HG02973 (cell line): ENCODE data around the gene DLGAP4.

Experiments used
- ATAC-seq: cut with Tn5 transposase; IDR thresholded peaks from one replicate; pipeline ENCODE4 v1.9.1; 2021; ENCODE audit warnings: moderate library complexity; ENCODE audit not compliant: unreplicated experiment

Gene DLGAP4, protein sequence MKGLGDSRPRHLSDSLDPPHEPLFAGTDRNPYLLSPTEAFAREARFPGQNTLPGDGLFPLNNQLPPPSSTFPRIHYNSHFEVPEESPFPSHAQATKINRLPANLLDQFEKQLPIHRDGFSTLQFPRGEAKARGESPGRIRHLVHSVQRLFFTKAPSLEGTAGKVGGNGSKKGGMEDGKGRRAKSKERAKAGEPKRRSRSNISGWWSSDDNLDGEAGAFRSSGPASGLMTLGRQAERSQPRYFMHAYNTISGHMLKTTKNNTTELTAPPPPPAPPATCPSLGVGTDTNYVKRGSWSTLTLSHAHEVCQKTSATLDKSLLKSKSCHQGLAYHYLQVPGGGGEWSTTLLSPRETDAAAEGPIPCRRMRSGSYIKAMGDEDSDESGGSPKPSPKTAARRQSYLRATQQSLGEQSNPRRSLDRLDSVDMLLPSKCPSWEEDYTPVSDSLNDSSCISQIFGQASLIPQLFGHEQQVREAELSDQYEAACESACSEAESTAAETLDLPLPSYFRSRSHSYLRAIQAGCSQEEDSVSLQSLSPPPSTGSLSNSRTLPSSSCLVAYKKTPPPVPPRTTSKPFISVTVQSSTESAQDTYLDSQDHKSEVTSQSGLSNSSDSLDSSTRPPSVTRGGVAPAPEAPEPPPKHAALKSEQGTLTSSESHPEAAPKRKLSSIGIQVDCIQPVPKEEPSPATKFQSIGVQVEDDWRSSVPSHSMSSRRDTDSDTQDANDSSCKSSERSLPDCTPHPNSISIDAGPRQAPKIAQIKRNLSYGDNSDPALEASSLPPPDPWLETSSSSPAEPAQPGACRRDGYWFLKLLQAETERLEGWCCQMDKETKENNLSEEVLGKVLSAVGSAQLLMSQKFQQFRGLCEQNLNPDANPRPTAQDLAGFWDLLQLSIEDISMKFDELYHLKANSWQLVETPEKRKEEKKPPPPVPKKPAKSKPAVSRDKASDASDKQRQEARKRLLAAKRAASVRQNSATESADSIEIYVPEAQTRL

GRCh38 chr20:36305602-36306551, at the start of gene DLGAP4:
Gene DLGAP4 (plus strand): TSS chr20:36306339. CDS start chr20:36431718, 125,379 bp downstream.
- ATAC-seq: no peak

DNA sequence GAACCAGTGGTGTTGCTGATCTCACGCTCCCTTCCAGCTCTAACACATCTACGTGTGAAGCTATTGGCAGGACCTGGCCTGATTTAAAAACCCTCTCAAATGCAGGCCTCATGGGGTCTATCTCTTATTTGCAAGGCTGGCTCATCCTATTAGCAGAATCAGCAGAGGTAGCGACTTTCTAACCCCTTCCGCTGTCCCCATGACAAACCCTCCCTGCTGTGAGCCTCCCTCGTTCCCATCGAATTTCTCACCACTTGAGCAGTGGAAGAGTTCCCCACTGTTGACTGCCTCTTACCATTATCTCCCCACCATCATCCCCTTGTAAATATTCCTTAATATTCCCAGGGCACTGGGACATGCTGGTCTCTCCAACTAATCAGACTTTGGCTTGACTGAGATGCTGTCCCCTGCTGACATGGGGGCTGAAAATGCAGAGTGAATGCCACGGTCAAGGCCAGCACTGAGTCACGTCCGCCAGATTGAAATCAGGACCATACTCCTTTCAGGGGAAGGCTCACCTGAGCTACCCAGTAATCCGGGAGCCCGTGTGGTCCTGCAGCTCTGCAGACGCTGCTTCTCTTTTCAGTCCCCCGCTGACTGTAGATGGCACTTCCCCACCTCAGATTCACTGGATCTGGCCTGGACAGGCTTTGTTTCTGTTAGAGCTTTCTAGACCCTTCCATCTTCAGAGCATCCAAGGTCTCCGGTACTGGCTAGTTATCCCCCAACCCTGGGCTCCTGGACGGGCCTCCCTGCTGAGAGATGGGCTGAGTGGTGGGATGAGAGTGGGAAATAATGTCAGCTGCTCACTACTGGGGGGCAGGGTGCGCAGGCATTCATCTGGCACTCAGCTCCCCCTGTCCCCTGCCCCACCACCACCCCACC, 46.7 kb upstream of the DLGAP4 start:
- no peak for ATAC-seq

GRCh38 chr20:36260316-36260715, 45.8 kb upstream of the DLGAP4 start:
- no peak for ATAC-seq

GRCh38 chr20:36261389-36262105, 44.6 kb upstream of the DLGAP4 start:
- no peak for ATAC-seq

DNA sequence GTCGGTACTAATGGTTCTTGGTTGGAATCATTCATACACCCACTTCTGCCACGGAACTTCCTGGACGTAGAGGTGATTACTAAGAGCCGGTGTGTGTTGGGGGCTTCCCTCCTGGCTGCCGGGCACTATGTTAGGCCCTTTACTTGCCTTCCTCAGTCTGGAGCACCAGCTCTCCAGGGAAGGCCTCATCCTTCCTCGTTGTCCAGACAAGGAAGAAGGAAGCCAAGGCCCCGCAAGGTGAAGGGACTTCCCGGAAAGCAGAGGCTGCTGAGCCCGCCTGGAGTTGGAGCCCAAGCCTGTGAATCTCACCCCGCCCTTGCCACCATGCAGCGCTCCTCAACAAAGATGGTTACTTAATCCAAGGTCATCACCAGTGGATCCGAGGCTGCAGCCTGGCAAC, 43.7 kb upstream of the DLGAP4 start:
- ATAC-seq: no peak

- no peak for ATAC-seq
Observed at GRCh38 chr20:36264426-36265246, 41.5 kb upstream of the DLGAP4 start.

DNA sequence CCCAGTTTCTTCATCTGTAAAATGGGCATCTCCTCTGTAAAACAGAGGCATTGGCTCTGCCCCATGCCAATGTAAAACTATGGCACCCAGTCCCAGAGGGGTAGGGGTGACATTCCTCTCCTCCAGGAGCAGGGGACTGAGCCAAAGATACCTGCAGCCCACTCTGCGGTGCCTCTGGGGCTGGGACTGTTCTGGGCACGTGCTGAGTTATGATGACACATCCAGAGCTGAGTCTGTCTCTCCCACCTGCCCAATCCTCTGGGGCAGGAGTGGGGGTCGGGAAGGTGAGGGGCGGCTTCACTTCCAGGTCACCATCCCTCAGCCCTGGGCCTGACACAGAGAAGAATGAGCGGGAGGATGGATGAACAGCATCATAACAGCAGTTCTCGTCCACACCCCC, 40.0 kb upstream of the DLGAP4 start:
- ATAC-seq: no peak

DNA sequence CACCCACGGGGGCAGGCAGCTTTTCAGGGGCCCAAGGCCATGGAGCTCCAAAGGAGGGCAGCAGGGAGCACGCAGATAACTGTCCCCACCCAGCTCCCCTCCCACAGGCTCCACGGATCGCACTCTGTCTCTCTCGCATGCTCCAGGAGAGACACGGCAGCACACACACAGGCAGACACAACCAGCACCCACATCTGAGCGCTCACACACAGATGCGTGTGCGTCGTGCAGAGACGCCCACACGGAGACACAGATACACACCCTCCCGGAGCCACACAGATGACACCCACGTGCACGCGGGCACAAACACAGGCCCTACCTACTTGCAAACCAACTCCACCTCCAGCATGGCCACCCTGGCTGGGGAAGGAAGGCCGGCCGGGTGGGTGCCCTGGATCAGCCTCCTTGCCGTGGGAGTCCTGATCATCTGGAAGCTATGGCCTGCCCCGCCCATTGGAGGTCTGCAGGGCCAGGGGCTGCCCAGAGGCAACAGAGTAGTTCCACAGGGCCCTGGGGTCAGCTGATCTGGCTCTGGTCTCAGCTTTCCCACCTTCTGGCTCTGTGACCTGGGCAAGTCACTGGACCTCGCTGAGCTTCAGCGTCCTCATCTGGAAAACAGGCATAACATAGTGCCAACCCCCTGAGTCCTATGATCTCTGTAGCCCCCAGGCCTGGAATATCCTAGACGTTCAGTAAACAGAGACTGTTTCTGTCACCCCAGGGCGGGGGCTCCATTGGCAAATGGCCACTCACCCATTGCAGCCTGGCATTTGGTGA, 38.3 kb upstream of the DLGAP4 start:
- ATAC-seq: no peak

GRCh38 chr20:36268440-36269342, 37.4 kb upstream of the DLGAP4 start:
- ATAC-seq: no peak

- no peak for ATAC-seq
Observed at GRCh38 chr20:36269507-36269906, 36.6 kb upstream of the DLGAP4 start.

GRCh38 chr20:36270744-36271638, 35.1 kb upstream of the DLGAP4 start:
- ATAC-seq: no peak

DNA sequence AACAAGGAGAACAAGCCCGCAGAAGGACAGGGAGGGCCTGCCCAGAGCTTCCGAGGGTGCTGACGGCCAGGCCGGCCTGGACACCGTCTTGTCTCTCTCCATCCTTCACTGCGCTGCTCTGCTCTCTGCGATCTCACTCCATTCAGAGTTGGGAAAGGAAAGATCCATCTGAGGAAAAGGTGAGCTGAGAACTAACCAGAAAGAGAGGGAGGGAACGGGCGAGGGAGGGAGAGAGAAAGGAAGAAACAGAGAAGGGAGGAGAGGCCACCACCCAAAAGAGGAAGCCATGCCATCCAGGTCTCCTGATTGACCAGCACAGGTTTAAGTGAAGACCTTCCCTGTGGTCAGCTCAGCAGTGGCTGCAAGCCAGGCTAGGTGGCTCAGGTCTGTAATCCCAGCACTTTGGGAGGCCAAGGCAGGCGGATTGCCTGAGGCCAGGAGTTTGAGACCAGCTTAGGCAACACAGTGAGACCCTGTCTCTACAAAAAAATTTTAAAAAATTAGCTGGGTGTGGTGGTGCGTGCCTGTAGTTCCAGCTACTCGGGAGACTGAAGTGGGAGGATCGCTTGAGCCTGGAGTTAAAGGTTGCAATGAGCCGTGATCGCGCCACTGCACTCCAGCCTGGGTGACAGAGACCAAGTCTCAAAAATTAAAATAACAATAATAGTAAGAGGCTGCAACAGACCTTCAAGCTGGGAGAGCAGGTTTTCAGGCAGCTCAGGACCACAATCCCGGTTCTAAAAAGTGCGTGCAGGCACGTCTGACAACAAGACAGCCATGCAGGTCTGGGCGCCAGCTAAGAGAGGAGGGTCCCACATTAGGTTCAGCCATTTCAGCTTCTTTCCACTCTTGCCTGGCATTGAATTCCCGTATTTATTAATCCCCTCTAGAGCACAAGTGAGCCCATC, 34.2 kb upstream of the DLGAP4 start:
- no peak for ATAC-seq

- ATAC-seq: no peak
Observed at GRCh38 chr20:36272547-36273220, 33.5 kb upstream of the DLGAP4 start.
